Neural progenitor cell (in vitro differentiated cells): Measurements from ENCODE around the gene IFI6.

Experiments used
- EZH2 ChIP-seq: fragments of 200-600 bp; sonication (generic); IDR thresholded peaks from 2 replicates; pipeline ENCODE4 v1.6.1; 2017; ENCODE audit warnings: antibody characterized with exemption, mild to moderate bottlenecking, moderate library complexity
- TF ChIP-seq, protein P1 (sequence below): fragments of 200-600 bp; sonication (generic); IDR thresholded peaks from 2 replicates; pipeline ENCODE4 v1.5.1; 2017; ENCODE audit warnings: antibody characterized with exemption, mild to moderate bottlenecking

DNA sequence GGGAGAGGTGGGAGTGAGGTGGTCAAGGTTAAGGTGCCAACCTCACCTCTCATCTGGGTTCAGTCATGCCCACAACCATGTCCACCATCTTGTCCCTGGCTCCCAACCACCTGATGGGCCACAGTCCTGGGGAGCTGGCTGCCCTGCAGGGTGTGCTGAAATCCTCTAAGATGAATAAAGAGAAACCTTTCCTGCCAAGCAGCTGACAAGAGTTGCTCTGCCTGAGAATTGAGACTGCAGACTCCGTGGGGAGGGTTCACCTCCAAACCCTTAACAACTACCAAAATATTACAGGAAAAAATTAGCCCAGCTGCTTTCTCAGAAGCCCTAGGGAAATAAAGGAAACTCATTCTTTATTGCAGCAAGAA lies 21.8 kb downstream of the IFI6 start:
- TF ChIP-seq, protein P1, sequence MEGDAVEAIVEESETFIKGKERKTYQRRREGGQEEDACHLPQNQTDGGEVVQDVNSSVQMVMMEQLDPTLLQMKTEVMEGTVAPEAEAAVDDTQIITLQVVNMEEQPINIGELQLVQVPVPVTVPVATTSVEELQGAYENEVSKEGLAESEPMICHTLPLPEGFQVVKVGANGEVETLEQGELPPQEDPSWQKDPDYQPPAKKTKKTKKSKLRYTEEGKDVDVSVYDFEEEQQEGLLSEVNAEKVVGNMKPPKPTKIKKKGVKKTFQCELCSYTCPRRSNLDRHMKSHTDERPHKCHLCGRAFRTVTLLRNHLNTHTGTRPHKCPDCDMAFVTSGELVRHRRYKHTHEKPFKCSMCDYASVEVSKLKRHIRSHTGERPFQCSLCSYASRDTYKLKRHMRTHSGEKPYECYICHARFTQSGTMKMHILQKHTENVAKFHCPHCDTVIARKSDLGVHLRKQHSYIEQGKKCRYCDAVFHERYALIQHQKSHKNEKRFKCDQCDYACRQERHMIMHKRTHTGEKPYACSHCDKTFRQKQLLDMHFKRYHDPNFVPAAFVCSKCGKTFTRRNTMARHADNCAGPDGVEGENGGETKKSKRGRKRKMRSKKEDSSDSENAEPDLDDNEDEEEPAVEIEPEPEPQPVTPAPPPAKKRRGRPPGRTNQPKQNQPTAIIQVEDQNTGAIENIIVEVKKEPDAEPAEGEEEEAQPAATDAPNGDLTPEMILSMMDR, result no peak
- no peak for TF ChIP-seq EZH2
